GM18867 (cell line): ENCODE measurements around the gene MACROD2.
"Not testable (repeated sequence)": the region's sequence is repeated elsewhere in the genome, so short reads cannot be mapped to it uniquely, and the experiment has no call there.

Experiments used
- ATAC-seq: cut with Tn5 transposase; IDR thresholded peaks from one replicate; pipeline ENCODE4 v1.9.1; 2021; ENCODE audit warnings: mild to moderate bottlenecking, moderate library complexity; ENCODE audit not compliant: unreplicated experiment

The MACROD2 gene

DNA sequence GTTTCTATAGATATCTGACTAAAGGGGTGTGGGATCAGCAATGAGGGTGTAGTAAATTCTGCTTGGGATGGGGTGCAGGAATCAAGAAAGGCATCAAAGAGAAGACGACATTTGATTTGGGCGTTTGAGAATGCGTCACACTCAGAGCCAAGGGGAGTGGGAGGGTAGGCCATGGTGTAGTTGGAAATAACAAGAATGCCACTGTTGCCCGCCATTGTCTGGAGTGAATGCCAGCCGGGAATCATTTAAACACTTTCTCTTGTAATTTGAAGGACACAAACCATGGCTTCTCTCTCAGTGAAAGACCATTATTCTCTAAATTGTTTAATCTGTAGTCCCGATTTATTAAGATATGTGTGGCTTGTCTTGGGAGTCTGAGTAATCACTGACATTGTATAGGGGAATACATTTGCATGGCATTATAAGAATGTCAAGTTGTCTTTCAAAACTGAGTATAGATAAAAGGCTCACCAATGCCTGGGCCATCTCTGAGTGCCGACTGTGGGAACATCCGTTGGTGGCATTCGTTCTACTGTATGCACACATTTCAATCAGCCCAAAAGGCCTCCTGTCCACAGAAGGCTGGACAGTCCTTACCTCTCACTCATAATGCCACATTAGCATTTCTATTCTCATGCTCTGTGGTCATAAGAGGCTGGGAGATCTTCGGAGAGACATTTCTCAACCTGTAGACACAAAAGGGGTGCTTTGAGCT is 1800.1 kb downstream of the MACROD2 start:
- ATAC-seq: no peak

DNA sequence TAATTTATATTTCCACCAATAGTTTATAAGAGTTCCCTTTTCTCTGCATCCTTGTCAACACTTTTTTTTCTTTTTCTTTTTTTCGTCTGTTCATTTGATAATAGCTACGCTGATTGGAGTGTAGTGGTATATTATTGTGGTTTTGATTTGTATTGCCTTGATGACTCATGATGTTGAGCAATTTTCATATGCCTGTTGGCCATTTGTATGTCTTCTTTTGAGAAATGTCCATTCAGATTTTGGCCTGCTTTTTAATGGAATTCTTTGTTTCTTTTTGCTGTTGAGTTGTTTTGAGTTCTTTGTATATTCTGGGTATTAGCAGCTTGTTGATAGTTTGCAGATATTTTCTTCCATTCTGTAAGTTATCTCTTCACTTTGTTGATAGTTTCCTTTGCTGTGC is 1804.6 kb downstream of the MACROD2 start:
- ATAC-seq: no peak

DNA sequence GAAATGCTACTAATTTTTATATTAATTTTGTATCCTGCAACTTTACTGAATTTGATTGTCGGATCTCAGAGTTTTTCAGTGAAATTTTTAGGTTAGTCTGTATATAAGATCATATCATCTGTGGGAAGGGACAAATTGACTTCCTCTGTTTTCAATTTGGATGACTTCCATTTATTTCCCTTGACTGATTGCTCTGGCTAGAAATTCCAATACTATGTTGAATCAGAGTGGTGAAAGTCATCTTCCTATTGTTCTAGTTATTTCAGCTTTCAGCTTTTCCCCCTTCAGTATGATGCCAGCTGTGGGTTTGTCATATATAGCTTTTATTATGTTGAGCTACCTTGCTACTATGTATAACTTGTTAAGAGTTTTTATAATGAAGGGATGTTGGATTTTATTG is 1806.7 kb downstream of the MACROD2 start:
- no peak for ATAC-seq

GRCh38 chr20:15805154-15805553 is 1809.8 kb downstream of the MACROD2 start:
- ATAC-seq: no peak

DNA sequence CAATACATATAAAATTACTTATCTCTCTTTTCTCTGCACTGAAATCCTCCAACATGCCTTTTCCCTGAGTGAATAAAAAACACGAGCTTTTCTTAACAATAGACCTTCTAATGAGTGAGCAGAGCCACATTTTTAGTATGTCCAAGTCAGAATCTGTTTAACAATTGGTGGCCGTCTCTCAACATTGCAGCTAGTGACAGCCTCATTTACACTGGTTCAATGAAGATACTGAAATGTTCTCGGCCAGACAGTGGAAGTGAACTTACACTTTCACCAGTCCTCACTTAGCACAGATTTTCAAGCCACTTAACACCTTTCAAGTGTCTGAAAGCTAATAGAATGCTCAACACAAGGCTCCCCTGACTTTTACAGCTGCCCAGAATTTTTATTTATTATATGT is 1810.8 kb downstream of the MACROD2 start:
- no peak for ATAC-seq

DNA sequence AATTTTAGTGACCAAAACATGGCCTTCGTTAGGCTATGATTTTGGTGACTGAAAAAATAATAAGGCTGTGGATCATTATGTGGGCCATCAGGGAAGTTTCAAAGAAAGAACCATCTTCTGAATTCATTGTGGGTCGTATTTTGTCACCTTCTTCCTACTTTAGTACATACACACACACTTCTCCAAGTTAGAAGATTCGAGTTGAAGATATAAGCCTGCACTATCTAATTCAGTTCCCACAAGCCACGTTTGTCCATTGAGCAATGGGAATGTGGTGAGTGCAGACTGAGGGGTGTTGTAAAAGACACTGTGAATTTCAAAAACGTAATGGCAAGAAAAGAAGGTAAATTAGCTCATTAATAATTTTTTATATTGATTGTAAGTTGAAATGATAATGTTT is 1812.0 kb downstream of the MACROD2 start:
- no peak for ATAC-seq

GRCh38 chr20:15807771-15808170 is 1812.5 kb downstream of the MACROD2 start:
- not testable (repeated sequence) for ATAC-seq

- ATAC-seq: no peak
These were observed 1816.6 kb downstream of the MACROD2 start for GRCh38 chr20:15811951-15812350.

DNA sequence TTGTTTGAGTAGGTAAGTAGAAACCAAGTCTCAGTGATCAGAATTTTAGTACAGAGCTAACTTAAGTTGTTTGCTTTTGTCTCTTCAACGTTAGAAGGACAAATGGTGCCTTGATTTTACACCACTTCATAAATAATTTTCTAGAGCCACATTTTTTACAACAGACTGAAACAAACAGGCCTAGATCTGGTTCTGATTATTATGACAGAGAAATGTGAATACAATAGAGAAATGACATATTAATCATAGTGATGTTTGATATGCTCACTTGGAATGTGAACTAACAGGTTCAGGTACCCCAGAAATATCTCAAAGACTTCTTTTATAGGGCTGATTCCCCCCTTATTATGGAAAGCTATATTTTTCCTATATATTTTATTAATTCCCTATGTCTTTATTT is 1817.4 kb downstream of the MACROD2 start:
- ATAC-seq: no peak

GRCh38 chr20:15814360-15814759 is 1819.0 kb downstream of the MACROD2 start:
- ATAC-seq: no peak

DNA sequence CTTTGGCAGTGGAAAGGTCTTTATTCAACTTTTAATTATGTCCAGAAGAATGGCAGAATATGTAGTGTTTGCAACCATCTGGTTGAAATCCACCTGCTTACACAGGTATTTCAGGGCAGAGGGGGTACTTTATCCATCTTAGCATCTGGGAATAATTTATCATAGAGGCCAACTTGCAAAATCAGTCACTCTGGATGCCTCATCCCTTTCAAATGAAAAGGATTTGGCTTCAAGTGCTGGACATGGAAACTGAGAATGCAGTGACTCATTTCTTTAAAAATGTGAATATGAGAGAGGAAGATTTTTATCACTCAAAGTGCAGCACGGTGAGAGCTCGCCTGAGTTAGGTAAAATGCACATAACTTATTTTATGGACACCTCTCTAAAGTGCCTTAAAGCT is 1819.6 kb downstream of the MACROD2 start:
- no peak for ATAC-seq

- ATAC-seq: no peak
These were observed 1822.0 kb downstream of the MACROD2 start for GRCh38 chr20:15817351-15817750.

DNA sequence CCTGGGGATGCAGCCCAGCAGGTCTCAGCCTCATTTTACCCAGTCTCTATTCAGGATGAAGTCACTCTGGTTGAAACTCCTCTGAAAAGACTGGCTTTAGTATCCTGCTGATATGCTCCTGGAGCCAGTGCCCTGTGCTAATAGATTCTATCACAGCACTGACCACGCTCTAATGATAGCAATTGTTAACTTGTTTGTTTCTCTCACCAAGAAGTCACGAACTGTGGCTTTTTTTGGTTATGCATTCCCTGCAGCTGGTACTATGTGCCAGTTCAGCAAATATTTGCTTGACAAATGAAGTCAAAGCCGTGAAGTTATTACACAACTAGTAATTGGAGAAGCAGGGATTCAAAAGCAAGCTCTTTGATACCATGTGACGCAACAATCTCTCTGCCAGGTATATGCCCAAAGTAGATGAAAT is 1823.3 kb downstream of the MACROD2 start:
- no peak for ATAC-seq

GRCh38 chr20:15823718-15824117 is 1828.4 kb downstream of the MACROD2 start:
- ATAC-seq: no peak

GRCh38 chr20:15827628-15828027 is 1832.3 kb downstream of the MACROD2 start:
- ATAC-seq: no peak

DNA sequence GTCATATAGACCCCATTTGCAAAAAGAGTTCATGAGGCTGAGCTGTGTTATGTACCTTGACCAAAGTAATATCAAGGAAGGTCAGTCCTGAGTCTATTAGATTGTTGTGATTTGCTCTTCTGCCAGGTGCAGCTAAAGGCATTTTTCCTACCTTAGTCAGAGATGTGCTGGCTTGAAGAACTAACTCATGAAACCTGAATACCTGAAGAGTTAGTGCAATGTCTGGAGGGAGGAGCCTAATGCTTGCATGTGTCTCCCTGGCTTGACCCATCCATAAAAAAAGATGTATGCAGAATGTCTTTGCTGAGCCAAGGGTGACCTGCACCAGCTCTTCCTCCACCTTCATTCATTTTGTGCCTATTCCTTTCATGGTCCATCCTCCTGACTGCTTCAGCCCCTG is 1835.9 kb downstream of the MACROD2 start:
- no peak for ATAC-seq

- no peak for ATAC-seq
These were observed 1837.2 kb downstream of the MACROD2 start for GRCh38 chr20:15832512-15832911.

DNA sequence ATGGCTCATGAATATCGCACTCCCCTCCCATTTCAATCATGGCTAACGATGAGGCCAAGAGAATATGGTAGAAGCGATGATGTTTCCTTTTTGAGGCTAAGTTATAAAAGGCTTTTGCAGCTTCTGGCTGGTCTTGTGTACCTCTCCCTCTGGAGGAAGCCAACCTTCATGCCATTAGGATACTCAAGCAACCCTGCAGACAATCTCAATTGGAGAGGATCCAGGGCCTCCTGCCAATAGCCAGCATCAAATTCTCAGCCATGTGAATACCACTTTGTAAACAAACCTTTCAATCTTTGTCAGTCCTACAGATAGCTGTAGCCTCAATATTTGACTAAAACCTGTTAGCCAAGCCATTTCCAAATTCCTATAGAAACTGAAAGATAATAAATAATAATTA is 1839.5 kb downstream of the MACROD2 start:
- no peak for ATAC-seq

DNA sequence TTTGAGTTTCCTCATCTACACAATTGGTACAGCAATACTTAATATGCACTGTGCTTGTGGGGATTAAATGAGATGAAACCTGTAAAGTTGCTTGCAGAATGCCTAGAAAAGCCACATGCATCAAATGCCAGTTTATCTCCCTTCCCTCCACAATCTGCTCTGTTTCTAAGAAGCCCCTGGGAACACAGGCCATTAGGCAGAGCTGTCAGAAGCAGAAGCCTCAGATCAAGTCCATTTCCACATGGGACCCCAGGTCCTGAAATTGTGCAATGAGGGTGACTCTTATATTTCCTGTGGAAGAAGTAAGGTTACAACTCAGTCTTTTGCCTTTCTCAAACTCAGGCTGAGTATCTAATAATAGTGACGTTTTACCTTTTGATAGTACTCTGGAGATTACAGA is 1840.5 kb downstream of the MACROD2 start:
- no peak for ATAC-seq

- no peak for ATAC-seq
These were observed 1841.3 kb downstream of the MACROD2 start for GRCh38 chr20:15836634-15837033.

GRCh38 chr20:15837563-15837962 is 1842.2 kb downstream of the MACROD2 start:
- no peak for ATAC-seq

DNA sequence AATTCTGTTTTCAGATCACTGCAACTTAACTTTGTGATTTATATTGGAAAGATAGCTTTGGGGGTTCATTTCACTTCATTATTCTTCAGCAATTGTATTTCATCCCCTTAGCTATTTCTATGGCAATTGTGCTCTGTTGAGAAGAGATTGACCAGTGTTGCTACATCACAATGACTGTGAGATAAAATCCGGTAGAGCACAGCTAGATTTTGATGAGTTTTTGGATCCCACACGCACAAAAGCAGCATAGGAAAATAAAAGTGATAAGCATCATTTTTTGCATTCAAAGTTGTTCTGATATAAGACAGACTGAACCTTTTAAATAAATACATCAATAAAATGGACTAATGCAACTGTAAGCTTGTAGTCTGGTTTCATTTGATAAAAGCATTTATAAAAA is 1843.2 kb downstream of the MACROD2 start:
- ATAC-seq: no peak

GRCh38 chr20:15840636-15841301 is 1845.5 kb downstream of the MACROD2 start:
- no peak for ATAC-seq
